GM10266 (cell line): ENCODE measurements around the gene FUT8.

ENCODE experiments used
- DNase-seq: peaks from one replicate; pipeline ENCODE4 v3.0.0; 2012; ENCODE audit errors: extremely low spot score
- CTCF ChIP-seq: IDR thresholded peaks from 2 replicates; pipeline ENCODE4 v1.5.1; 2012; ENCODE audit warnings: mild to moderate bottlenecking, low read depth; ENCODE audit not compliant: control insufficient read depth, insufficient read depth; ENCODE audit errors: missing control alignments

FUT8 gene

GRCh38 chr14:65560340-65561027, 148.0 kb downstream of the FUT8 start:
- no peak for TF ChIP-seq CTCF
- no peak for DNase-seq

- TF ChIP-seq CTCF = no peak
- DNase-seq = no peak
Observed at GRCh38 chr14:65564370-65564769, 151.8 kb downstream of the FUT8 start.

DNA sequence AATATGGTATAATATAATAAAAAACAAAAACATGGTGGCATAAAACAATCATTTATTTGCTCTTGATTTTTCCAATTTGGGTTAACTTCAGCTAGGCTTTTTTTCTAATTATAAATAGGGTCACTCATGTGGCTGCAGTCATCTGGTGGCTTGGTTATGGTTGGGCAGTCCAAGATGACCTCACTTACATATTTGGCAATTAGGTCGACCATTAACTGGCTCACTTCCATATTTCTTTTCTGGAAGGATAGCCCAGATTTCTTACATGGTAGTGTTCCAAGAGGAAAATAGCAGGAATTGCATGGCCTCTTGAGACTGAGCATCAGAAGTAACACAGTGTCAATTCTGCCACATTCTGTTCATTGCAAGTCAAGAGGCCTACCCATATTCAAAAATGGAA, 153.4 kb downstream of the FUT8 start:
- no peak for TF ChIP-seq CTCF
- DNase-seq = no peak

GRCh38 chr14:65566820-65567522, 154.4 kb downstream of the FUT8 start:
- no peak for DNase-seq

DNA sequence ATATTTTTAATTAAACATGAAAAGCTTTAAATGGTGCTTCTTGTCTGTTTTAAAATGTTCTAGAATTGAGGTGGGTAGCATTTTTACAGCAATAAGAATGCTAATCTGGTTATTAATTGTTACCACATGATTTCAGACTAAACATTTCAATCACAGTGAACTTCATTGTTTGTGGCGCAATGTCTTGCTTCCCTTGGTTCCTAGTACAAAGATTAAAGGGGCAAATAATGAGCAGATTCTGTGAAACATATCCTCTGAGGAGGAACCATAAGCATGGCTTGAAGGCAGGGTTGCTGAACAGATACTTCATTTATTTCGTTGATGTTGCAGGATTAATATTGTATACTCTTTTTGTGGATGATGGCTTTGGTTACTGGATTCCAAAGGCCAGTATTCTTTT, 162.1 kb downstream of the FUT8 start:
- no peak for DNase-seq
- TF ChIP-seq CTCF = no peak

More at GRCh38 chr14:65566820-65567522, 154.4 kb downstream of the FUT8 start:
- TF ChIP-seq CTCF = no peak

DNA sequence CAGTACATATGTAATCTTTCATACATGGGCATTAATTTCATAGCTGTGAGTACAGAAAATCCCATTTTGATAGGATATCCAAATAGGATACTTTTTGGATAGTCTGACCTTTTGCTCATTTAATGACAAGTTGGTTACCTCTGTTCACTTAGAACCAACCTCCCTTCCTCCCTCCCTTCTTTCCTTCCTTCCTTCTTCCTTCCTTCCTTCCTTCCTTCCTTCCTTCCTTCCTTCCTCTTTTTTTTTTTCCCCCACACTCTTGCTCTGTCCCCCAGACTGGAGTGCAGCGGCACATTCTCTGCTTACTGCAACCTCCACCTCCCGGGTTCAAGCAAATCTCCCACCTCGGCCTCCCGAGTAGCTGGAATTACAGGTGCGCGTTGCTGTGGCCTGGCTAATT, 162.9 kb downstream of the FUT8 start:
- DNase-seq = no peak
- TF ChIP-seq CTCF = no peak

- no peak for TF ChIP-seq CTCF
- DNase-seq = no peak
Observed at GRCh38 chr14:65580973-65581372, 168.4 kb downstream of the FUT8 start.
